Keratinocyte (primary cell): ENCODE results near the gene LAD1.

ENCODE experiments used
- CTCF ChIP-seq, 3 experiments: IDR thresholded peaks in 1 of 3; conservative IDR thresholded peaks in 1 of 3; optimal IDR thresholded peaks in 1 of 3; 2 replicates in 2 of 3; 3 replicates in 1 of 3; pipeline versions ENCODE3 to v1.5.1; 2011; ENCODE audit warnings: low read length in 3 of 3, mild to moderate bottlenecking in 3 of 3, moderate library complexity in 2 of 3, control low read depth in 1 of 3, inconsistent platforms in 1 of 3; ENCODE audit not compliant: insufficient read depth in 2 of 3; ENCODE audit errors: extremely low read depth in 1 of 3
- EZH2 ChIP-seq: IDR thresholded peaks from one replicate; pipeline ENCODE4 v1.6.1; 2012; ENCODE audit warnings: inconsistent platforms, mild to moderate bottlenecking, low read length, moderate library complexity

- TF ChIP-seq CTCF (optimal IDR thresholded peaks at IDR 0.05 in 1 of 3, IDR thresholded peaks at IDR 0.05 in 1 of 3, conservative IDR thresholded peaks at IDR 0.05 in 1 of 3; ENCODE audit: extremely low read depth in 1 of 3, insufficient read depth in 2 of 3, low read length in 3 of 3) (no peak), EZH2 (no peak)
These were observed 4.9 kb upstream of the LAD1 start for GRCh38 chr1:201404055-201404454.
